ENCODE measurements around the gene PHC2. TPM values are rescaled to one million over a fixed set of nuclear protein-coding genes. Genes with fewer than 3 reads are reported as not detected.

Gene PHC2
- total RNA-seq, 1 donor from 2014 or later = 109 TPM

GRCh38 chr1:33394770-33395169 is 36.1 kb downstream of the PHC2 start:
- intact Hi-C loops (cut with DNase I) = no loop called here
- no peak for DNase-seq (ENCODE audit: low spot score)
- ATAC-seq = no peak

- ATAC-seq (no peak), DNase-seq (ENCODE audit: low spot score) (no peak)
- intact Hi-C loops (cut with DNase I) = no loop called here
These were observed 36.9 kb downstream of the PHC2 start for GRCh38 chr1:33393991-33394390.

- ATAC-seq (no peak), DNase-seq (ENCODE audit: low spot score) (no peak)
- intact Hi-C loops (cut with DNase I) = no loop called here
These were observed 37.4 kb downstream of the PHC2 start for GRCh38 chr1:33393524-33393923.

GRCh38 chr1:33392639-33393038 is 38.3 kb downstream of the PHC2 start:
- DNase-seq (ENCODE audit: low spot score) (no peak), ATAC-seq (no peak)
- intact Hi-C loops (cut with DNase I) = no loop called here

GRCh38 chr1:33392206-33392605 is 38.7 kb downstream of the PHC2 start:
- intact Hi-C loops (cut with DNase I) = no loop called here
- DNase-seq (ENCODE audit: low spot score) (no peak), ATAC-seq (no peak)

- intact Hi-C loops (cut with DNase I) = no loop called here
- DNase-seq (ENCODE audit: low spot score) (no peak), ATAC-seq (no peak)
These were observed 39.4 kb downstream of the PHC2 start for GRCh38 chr1:33391343-33392078.

- intact Hi-C loops (cut with DNase I) = no loop called here
These were observed 40.4 kb downstream of the PHC2 start for GRCh38 chr1:33390542-33390941.

GRCh38 chr1:33388805-33389771 is 41.8 kb downstream of the PHC2 start:
- ATAC-seq (peak; percentile 75), DNase-seq (ENCODE audit: low spot score) (peak; percentile 58)
- intact Hi-C loops (cut with DNase I) = no loop called here

More at GRCh38 chr1:33390542-33390941, 40.4 kb downstream of the PHC2 start:
- DNase-seq (ENCODE audit: low spot score) (no peak), ATAC-seq (no peak)

GRCh38 chr1:33387625-33388024 is 43.3 kb downstream of the PHC2 start:
- ATAC-seq = no peak
- no peak for DNase-seq (ENCODE audit: low spot score)
- intact Hi-C loops (cut with DNase I) = no loop called here

- ATAC-seq = no peak
- no peak for DNase-seq (ENCODE audit: low spot score)
- intact Hi-C loops (cut with DNase I) = loop anchor here (1.0 kb wide), 1 partner anchor 44 kb away; no protein-coding TSS in a partner anchor
These were observed 45.6 kb downstream of the PHC2 start for GRCh38 chr1:33385251-33385650.

GRCh38 chr1:33384040-33384812 is 46.7 kb downstream of the PHC2 start:
- peak; percentile 64 for DNase-seq (ENCODE audit: low spot score)
- ATAC-seq = peak; percentile 35
- intact Hi-C loops (cut with DNase I) = no loop called here

GRCh38 chr1:33383489-33383888 is 47.4 kb downstream of the PHC2 start:
- intact Hi-C loops (cut with DNase I) = no loop called here
- DNase-seq (ENCODE audit: low spot score) (peak; percentile 27), ATAC-seq (no peak)

- DNase-seq (ENCODE audit: low spot score) (peak; percentile 63), ATAC-seq (peak; percentile 87)
- intact Hi-C loops (cut with DNase I) = no loop called here
These were observed 48.1 kb downstream of the PHC2 start for GRCh38 chr1:33382661-33383415.

GRCh38 chr1:33381977-33382376 is 48.9 kb downstream of the PHC2 start:
- intact Hi-C loops (cut with DNase I) = no loop called here
- ATAC-seq (no peak), DNase-seq (ENCODE audit: low spot score) (no peak)

- intact Hi-C loops (cut with DNase I) = no loop called here
- DNase-seq (ENCODE audit: low spot score) (peak; percentile 23), ATAC-seq (no peak)
These were observed 50.1 kb downstream of the PHC2 start for GRCh38 chr1:33380811-33381210.

GRCh38 chr1:33379631-33380354 is 51.1 kb downstream of the PHC2 start:
- peak; percentile 29 for ATAC-seq
- DNase-seq (ENCODE audit: low spot score) = peak; percentile 33
- intact Hi-C loops (cut with DNase I) = loop anchor here (10.0 kb wide), 1 partner anchor 85 kb away; no protein-coding TSS in a partner anchor

- ATAC-seq = no peak
- intact Hi-C loops (cut with DNase I) = loop anchor here (10.0 kb wide), 1 partner anchor 86 kb away; no protein-coding TSS in a partner anchor
- peak; percentile 37 for DNase-seq (ENCODE audit: low spot score)
These were observed 51.9 kb downstream of the PHC2 start for GRCh38 chr1:33378976-33379375.

GRCh38 chr1:33378524-33378923 is 52.4 kb downstream of the PHC2 start:
- ATAC-seq (no peak), DNase-seq (ENCODE audit: low spot score) (no peak)
- intact Hi-C loops (cut with DNase I) = loop anchor here (10.0 kb wide), 1 partner anchor 86 kb away; no protein-coding TSS in a partner anchor

Data from sciatic nerve (tissue), 2 donors.